Liver (tissue), 9 donors: ENCODE measurements around the gene GRK7. TPM values are rescaled to one million over a fixed set of nuclear protein-coding genes. Genes with fewer than 3 reads are reported as not detected.

ENCODE experiments used
- DNase-seq: peaks from one replicate; pipeline ENCODE4 v3.0.0-alpha.2; 2017; ENCODE audit warnings: low spot score
- H3K27ac ChIP-seq, 2 donors: one replicate each; pipeline ENCODE4 v1.7.0; 2013; ENCODE audit warnings: inconsistent platforms in 2 of 2, low read length in 2 of 2, control low read depth in 1 of 2, low read depth in 1 of 2, mild to moderate bottlenecking in 1 of 2
- H3K27me3 ChIP-seq, 4 donors: one replicate each; pipeline versions ENCODE4 v1.6.1 to v1.7.0; 2013; ENCODE audit warnings: low read length in 3 of 4, inconsistent platforms in 1 of 4, mild to moderate bottlenecking in 1 of 4, moderate library complexity in 1 of 4; ENCODE audit not compliant: control insufficient read depth in 4 of 4, insufficient read depth in 4 of 4
- H3K36me3 ChIP-seq, 4 donors: one replicate each; pipeline versions ENCODE4 v1.6.1 to v1.7.0; 2013; ENCODE audit warnings: low read length in 3 of 4, mild to moderate bottlenecking in 3 of 4, low read depth in 1 of 4, moderate library complexity in 1 of 4; ENCODE audit not compliant: control insufficient read depth in 4 of 4, insufficient read depth in 3 of 4
- H3K4me1 ChIP-seq, 4 donors: one replicate each; pipeline versions ENCODE4 v1.6.1 to v1.7.0; 2013; ENCODE audit warnings: low read length in 3 of 4, mild to moderate bottlenecking in 3 of 4, moderate library complexity in 1 of 4; ENCODE audit not compliant: control insufficient read depth in 4 of 4, insufficient read depth in 4 of 4
- H3K4me3 ChIP-seq, 3 donors: one replicate each; pipeline versions ENCODE4 v1.6.1 to v1.7.0; 2013; ENCODE audit warnings: low read length in 3 of 3, control low read depth in 1 of 3, low read depth in 1 of 3, mild to moderate bottlenecking in 1 of 3
- H3K9ac ChIP-seq, 2 donors: one replicate each; pipeline ENCODE4 v1.7.0; 2013; ENCODE audit warnings: low read length in 2 of 2, mild to moderate bottlenecking in 2 of 2, moderate library complexity in 2 of 2, control low read depth in 1 of 2, low read depth in 1 of 2
- H3K9me3 ChIP-seq, 4 donors: one replicate each; pipeline versions ENCODE4 v1.6.1 to v1.7.0; 2013; ENCODE audit warnings: low read length in 3 of 4; ENCODE audit not compliant: control insufficient read depth in 4 of 4
- EGR1 ChIP-seq, 2 donors: IDR thresholded peaks; 2 replicates each; pipeline ENCODE4 v1.6.1; 2016 to 2018; ENCODE audit warnings: antibody characterized with exemption in 2 of 2, low read depth in 2 of 2
- FOXA1 ChIP-seq: IDR thresholded peaks from 2 replicates; pipeline ENCODE4 v1.6.1; 2016; ENCODE audit warnings: antibody characterized with exemption
- FOXA2 ChIP-seq: IDR thresholded peaks from 2 replicates; pipeline ENCODE4 v1.6.1; 2016; ENCODE audit warnings: antibody characterized with exemption
- GABPA ChIP-seq, 2 donors: IDR thresholded peaks in 1 of 2; conservative IDR thresholded peaks in 1 of 2; 2 replicates each; pipeline ENCODE4 v1.6.1; 2016; ENCODE audit warnings: antibody characterized with exemption in 2 of 2, mild to moderate bottlenecking in 1 of 2, moderate library complexity in 1 of 2
- HNF4A ChIP-seq, 2 donors: conservative IDR thresholded peaks; 2 replicates each; pipeline ENCODE4 v1.6.1; 2016; ENCODE audit warnings: antibody characterized with exemption in 2 of 2, mild to moderate bottlenecking in 2 of 2
- HNF4G ChIP-seq: IDR thresholded peaks from 2 replicates; pipeline ENCODE4 v1.6.1; 2016; ENCODE audit warnings: antibody characterized with exemption
- JUND ChIP-seq, 2 donors: IDR thresholded peaks; 2 replicates each; pipeline ENCODE4 v1.6.1; 2016; ENCODE audit warnings: antibody characterized with exemption in 2 of 2
- NR2F2 ChIP-seq: IDR thresholded peaks from 2 replicates; pipeline ENCODE4 v1.6.1; 2016; ENCODE audit warnings: antibody characterized with exemption
- RAD21 ChIP-seq, 2 donors: IDR thresholded peaks; 2 replicates each; pipeline ENCODE4 v1.6.1; 2016; ENCODE audit warnings: antibody characterized with exemption in 2 of 2, mild to moderate bottlenecking in 2 of 2
- RXRA ChIP-seq, 2 donors: IDR thresholded peaks; 2 replicates each; pipeline ENCODE4 v1.6.1; 2017 to 2018; ENCODE audit warnings: antibody characterized with exemption in 2 of 2, mild to moderate bottlenecking in 1 of 2
- SP1 ChIP-seq: IDR thresholded peaks from 2 replicates; pipeline ENCODE4 v1.6.1; 2018; ENCODE audit warnings: antibody characterized with exemption, mild to moderate bottlenecking
- TAF1 ChIP-seq: conservative IDR thresholded peaks from 2 replicates; pipeline ENCODE4 v1.6.1; 2016; ENCODE audit warnings: antibody characterized with exemption, mild to moderate bottlenecking
- YY1 ChIP-seq: IDR thresholded peaks from 2 replicates; pipeline ENCODE4 v1.6.1; 2016; ENCODE audit warnings: antibody characterized with exemption, mild to moderate bottlenecking
- whole genome bisulfite sequencing: extraction: QIAGEN DNeasy Blood & Tissue Kit; methylation state at CpG from one replicate; pipeline ENCODE4 v1.1.7; 2013; 5-methylcytosine and 5-hydroxymethylcytosine counted together
- polyA plus RNA-seq, 2 donors: library from polyadenylated mRNA; stranded (reverse) in 1 of 2; unstranded in 1 of 2; fragments of 200-250 nt in 1 of 2; fragments of >200 nt in 1 of 2; fragmentation: Nextera tagmentation in 1 of 2; extraction: Ambion mirVana in 1 of 2; gene quantifications; one replicate each; pipeline versions ENCODE4 v1.2.1 to v1.2.3, GENCODE V29; 2013 to 2015
- total RNA-seq, 2 donors: library from RNA; depleted of rRNA; stranded (reverse); fragments of >200 nt; gene quantifications; one replicate each; pipeline ENCODE4 v1.2.3, GENCODE V29; 2014
- TF ChIP-seq, protein P1 (sequence below): IDR thresholded peaks from 2 replicates; pipeline ENCODE4 v1.6.1; 2016; ENCODE audit warnings: antibody characterized with exemption
- TF ChIP-seq, protein P2 (sequence below): IDR thresholded peaks from 2 replicates; pipeline ENCODE4 v1.6.1; 2016; ENCODE audit warnings: antibody characterized with exemption, mild to moderate bottlenecking
- TF ChIP-seq, protein P3 (sequence below): IDR thresholded peaks from 2 replicates; pipeline ENCODE4 v1.6.1; 2016; ENCODE audit warnings: antibody characterized with exemption
- TF ChIP-seq, protein P4 (sequence below): fragments of 150-350 bp; IDR thresholded peaks from 2 replicates; pipeline ENCODE4 v1.5.1; 2017; ENCODE audit warnings: improper control_type of control experiment, low read depth, low read length; ENCODE audit not compliant: missing input control
- TF ChIP-seq, protein P5 (sequence below): IDR thresholded peaks from 2 replicates; pipeline ENCODE4 v1.6.1; 2016; ENCODE audit warnings: antibody characterized with exemption
- donor health status: healthy.
- donor health status: healthy.
- donor health status: healthy.
- donor health status: healthy.
- donor health status: healthy.

Gene GRK7
- total and polyA plus RNA-seq, 4 donors = 0.08 TPM; not detected in 3

DNA sequence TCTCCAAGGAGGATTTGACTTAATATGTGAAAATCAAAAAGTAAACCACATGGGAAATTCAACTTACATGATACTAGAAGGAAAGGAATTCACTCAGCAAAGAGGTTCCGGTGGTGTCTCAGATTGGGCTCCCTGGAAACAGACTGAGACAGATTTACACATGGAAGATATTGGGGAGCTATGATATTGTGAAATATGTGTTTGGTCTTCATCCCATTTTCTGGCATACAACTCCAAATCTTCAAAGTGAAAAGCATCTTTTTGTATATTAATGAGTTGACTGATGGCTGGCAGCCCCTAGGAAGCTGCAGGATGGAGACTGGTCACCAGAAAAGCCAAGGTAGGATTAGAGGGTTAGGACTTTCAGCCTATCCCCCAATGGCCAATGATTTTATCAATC, 29.3 kb downstream of the GRK7 start (continued):
- TF ChIP-seq RAD21 (IDR thresholded peaks at IDR 0.05) (no peak), HNF4G (no peak), GABPA (IDR thresholded peaks at IDR 0.05 in 1 of 2, conservative IDR thresholded peaks at IDR 0.05 in 1 of 2) (no peak)

DNA sequence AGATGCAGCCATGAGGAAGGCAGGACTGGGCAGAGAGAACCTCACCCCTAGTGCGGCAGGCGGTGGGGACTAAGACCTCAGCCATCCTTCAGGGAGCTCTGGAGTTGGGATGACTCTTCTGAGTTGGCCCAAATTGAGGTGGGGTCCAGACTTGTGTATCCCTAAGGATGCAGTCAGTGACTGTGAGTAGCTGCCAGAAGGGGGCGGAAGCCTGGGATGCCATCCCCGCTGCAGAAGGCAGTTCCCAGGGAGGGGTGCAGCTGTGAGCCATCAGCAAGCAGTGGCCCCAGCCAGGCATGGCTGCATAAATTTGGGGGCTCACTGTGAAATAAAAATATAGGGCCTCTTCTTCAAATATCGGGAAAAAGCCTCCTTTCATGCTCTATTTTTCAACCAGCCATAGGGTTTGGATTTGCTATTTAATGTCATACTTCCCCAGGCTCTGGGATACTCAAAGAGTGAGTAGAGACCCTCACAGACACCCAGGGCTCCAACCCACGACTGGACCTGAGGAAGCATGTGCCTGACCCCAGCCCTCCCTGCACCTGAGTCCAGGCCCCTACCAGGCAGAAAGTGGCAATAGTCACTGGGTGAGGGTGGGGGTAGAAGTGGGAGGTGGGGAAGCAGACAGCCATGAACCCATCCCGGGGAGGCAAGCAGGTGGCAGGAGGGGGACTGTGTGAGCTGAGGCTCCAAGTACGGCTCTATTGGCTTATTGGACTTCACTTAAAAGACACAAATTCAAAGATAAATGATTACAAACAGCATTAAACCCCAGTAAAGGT, 30.5 kb downstream of the GRK7 start:
- Histone ChIP-seq H3K4me1 (peaks cover 0 to 11% (median 6%) of the 10 kb centered on the region in 4 donors), H3K9ac (no peak overlapping the region), H3K9me3 (no peaks in the 10 kb centered on the region), H3K4me3 (no peak overlapping the region), H3K27ac (no peak overlapping the region), H3K27me3 (no peaks in the 10 kb centered on the region), H3K36me3 (no peaks in the 10 kb centered on the region)
- DNase-seq = no peak
- TF ChIP-seq HNF4A (conservative IDR thresholded peaks at IDR 0.05) = no peak
- no peak for TF ChIP-seq TAF1
- no peak for TF ChIP-seq GABPA (IDR thresholded peaks at IDR 0.05 in 1 of 2, conservative IDR thresholded peaks at IDR 0.05 in 1 of 2)
- TF ChIP-seq, protein P1, sequence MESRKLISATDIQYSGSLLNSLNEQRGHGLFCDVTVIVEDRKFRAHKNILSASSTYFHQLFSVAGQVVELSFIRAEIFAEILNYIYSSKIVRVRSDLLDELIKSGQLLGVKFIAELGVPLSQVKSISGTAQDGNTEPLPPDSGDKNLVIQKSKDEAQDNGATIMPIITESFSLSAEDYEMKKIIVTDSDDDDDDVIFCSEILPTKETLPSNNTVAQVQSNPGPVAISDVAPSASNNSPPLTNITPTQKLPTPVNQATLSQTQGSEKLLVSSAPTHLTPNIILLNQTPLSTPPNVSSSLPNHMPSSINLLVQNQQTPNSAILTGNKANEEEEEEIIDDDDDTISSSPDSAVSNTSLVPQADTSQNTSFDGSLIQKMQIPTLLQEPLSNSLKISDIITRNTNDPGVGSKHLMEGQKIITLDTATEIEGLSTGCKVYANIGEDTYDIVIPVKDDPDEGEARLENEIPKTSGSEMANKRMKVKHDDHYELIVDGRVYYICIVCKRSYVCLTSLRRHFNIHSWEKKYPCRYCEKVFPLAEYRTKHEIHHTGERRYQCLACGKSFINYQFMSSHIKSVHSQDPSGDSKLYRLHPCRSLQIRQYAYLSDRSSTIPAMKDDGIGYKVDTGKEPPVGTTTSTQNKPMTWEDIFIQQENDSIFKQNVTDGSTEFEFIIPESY = no peak
- no peak for TF ChIP-seq SP1
- no peak for TF ChIP-seq JUND (IDR thresholded peaks at IDR 0.05)
- no peak for TF ChIP-seq HNF4G
- no peak for TF ChIP-seq NR2F2
- TF ChIP-seq, protein P2, sequence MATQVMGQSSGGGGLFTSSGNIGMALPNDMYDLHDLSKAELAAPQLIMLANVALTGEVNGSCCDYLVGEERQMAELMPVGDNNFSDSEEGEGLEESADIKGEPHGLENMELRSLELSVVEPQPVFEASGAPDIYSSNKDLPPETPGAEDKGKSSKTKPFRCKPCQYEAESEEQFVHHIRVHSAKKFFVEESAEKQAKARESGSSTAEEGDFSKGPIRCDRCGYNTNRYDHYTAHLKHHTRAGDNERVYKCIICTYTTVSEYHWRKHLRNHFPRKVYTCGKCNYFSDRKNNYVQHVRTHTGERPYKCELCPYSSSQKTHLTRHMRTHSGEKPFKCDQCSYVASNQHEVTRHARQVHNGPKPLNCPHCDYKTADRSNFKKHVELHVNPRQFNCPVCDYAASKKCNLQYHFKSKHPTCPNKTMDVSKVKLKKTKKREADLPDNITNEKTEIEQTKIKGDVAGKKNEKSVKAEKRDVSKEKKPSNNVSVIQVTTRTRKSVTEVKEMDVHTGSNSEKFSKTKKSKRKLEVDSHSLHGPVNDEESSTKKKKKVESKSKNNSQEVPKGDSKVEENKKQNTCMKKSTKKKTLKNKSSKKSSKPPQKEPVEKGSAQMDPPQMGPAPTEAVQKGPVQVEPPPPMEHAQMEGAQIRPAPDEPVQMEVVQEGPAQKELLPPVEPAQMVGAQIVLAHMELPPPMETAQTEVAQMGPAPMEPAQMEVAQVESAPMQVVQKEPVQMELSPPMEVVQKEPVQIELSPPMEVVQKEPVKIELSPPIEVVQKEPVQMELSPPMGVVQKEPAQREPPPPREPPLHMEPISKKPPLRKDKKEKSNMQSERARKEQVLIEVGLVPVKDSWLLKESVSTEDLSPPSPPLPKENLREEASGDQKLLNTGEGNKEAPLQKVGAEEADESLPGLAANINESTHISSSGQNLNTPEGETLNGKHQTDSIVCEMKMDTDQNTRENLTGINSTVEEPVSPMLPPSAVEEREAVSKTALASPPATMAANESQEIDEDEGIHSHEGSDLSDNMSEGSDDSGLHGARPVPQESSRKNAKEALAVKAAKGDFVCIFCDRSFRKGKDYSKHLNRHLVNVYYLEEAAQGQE = no peak
- no peak for TF ChIP-seq FOXA1
- no peak for TF ChIP-seq FOXA2
- TF ChIP-seq YY1 = no peak
- TF ChIP-seq, protein P3, sequence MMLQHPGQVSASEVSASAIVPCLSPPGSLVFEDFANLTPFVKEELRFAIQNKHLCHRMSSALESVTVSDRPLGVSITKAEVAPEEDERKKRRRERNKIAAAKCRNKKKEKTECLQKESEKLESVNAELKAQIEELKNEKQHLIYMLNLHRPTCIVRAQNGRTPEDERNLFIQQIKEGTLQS = no peak
- no peak for TF ChIP-seq EGR1 (IDR thresholded peaks at IDR 0.05; ENCODE audit: low read depth in 2 of 2)
- TF ChIP-seq, protein P4, sequence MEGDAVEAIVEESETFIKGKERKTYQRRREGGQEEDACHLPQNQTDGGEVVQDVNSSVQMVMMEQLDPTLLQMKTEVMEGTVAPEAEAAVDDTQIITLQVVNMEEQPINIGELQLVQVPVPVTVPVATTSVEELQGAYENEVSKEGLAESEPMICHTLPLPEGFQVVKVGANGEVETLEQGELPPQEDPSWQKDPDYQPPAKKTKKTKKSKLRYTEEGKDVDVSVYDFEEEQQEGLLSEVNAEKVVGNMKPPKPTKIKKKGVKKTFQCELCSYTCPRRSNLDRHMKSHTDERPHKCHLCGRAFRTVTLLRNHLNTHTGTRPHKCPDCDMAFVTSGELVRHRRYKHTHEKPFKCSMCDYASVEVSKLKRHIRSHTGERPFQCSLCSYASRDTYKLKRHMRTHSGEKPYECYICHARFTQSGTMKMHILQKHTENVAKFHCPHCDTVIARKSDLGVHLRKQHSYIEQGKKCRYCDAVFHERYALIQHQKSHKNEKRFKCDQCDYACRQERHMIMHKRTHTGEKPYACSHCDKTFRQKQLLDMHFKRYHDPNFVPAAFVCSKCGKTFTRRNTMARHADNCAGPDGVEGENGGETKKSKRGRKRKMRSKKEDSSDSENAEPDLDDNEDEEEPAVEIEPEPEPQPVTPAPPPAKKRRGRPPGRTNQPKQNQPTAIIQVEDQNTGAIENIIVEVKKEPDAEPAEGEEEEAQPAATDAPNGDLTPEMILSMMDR = no peak
- TF ChIP-seq, protein P5, sequence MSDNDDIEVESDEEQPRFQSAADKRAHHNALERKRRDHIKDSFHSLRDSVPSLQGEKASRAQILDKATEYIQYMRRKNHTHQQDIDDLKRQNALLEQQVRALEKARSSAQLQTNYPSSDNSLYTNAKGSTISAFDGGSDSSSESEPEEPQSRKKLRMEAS = no peak
- no peak for TF ChIP-seq RXRA (IDR thresholded peaks at IDR 0.05)
- WGBS = 91% methylated on average over 8 of the region's 8 CpGs
